Lower leg skin (tissue), 4 donors: ENCODE data around the gene DIS3L. TPM values are rescaled to one million over a fixed set of nuclear protein-coding genes. Genes with fewer than 3 reads are reported as not detected.
"Not testable (repeated sequence)": the region's sequence is repeated elsewhere in the genome, so short reads cannot be mapped to it uniquely, and the experiment has no call there.

Experiments
- DNase-seq, 2 donors: peaks; one replicate each; pipeline ENCODE4 v3.0.0-alpha.2; 2019; ENCODE audit warnings: low spot score in 2 of 2
- H3K4me3 ChIP-seq: fragments of 200-600 bp; sonication (generic); 2 replicates; pipeline ENCODE4 v1.5.1; 2017; ENCODE audit warnings: mild to moderate bottlenecking, low read depth; ENCODE audit not compliant: poor library complexity, severe bottlenecking
- CTCF ChIP-seq, 3 donors: fragments of 450-650 bp; IDR thresholded peaks; one replicate each; pipeline ENCODE4 v1.5.1; 2016; ENCODE audit warnings: antibody characterized with exemption in 3 of 3, mild to moderate bottlenecking in 3 of 3, moderate library complexity in 2 of 3
- POLR2A ChIP-seq, 2 donors: fragments of 450-650 bp; IDR thresholded peaks; one replicate each; pipeline ENCODE4 v1.6.1; 2016 to 2017; ENCODE audit warnings: antibody characterized with exemption in 2 of 2, mild to moderate bottlenecking in 1 of 2, moderate library complexity in 1 of 2
- WGBS, 2 donors: methylation state at CpG; one replicate each; pipeline ENCODE4 v1.1.5; 2018; 5-methylcytosine and 5-hydroxymethylcytosine counted together
- intact Hi-C: fragments of 100-400 bp; cut with DNase I; formaldehyde crosslinking; loops from one replicate; pipeline ENCODE4 v1.15.0; 2023; ENCODE audit warnings: low total_unique reads
- total RNA-seq, 4 donors: library from RNA; depleted of rRNA; stranded (reverse); fragments of >200 nt; gene quantifications; one replicate each; pipeline ENCODE4 v1.1.0, GENCODE V29; 2016

DIS3L gene
- total RNA-seq, 4 donors from 2014 or later: 12.9 to 19.7 (median 17.1) TPM

DNA sequence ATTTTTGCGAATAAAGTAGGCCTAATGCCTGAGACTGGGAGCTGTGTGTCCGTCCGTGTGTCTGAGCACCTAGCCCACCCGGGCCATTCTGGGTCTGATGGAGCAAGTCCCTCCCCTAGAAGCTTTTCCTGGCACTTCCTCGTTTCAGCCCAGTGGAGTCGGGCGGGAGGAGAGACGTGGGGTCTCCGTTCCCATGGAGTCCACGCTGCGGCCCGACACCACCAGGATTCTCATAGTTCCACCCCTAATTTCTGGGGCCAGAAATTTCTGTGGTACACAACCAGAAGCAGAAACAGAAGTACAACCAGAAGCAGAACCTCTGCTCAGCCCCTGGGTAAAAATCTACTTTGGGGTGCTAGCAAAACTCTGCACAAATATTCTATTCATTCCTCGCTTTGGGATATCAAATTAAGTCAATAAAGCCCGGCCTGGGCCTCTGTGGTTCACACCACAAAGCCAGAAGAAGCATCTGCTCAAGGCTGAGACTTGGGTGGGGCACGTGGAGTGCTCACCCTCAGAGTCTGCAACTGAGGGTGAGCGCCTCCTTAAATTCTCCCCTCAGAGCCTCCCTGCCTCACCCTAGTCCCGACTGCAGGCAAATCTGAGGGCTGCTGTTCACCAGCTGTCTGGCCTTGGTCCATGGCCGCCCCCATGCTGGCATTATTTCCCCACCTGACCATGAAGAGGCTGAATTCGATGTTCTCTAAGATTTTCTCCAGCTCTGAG is 38.3 kb upstream of the DIS3L start:
- WGBS, 2 donors: 47 to 53% methylated on average over 16 to 19 of the region's 19 CpGs
- no peak for DNase-seq
- intact Hi-C loops: no loop called here
- no peak overlapping the region for H3K4me3 ChIP-seq
- TF ChIP-seq POLR2A (IDR thresholded peaks at IDR 0.05) (no peak), CTCF (IDR thresholded peaks at IDR 0.05) (no peak)

DNA sequence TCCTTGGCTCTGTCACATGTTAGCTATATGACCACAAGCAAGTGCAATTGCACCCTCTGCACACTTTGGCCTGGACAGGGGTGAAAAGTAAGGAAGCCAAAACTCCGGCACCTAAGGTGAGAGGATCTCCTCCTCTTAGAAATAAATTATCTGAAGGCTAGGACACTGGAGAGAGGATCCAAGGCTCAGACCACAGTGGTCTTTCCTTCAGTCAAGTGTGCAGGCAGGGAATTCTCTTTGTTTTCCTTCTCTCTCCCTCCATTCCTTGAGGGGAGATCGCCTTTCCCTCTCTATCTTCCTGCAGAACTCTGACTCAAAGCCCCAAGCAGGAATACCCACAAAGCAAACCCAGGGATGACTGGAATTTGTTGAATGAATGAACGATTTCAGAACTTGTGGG is 36.7 kb upstream of the DIS3L start:
- WGBS, 2 donors: 76 to 88% methylated on average over 3 of the region's 3 CpGs

DNA sequence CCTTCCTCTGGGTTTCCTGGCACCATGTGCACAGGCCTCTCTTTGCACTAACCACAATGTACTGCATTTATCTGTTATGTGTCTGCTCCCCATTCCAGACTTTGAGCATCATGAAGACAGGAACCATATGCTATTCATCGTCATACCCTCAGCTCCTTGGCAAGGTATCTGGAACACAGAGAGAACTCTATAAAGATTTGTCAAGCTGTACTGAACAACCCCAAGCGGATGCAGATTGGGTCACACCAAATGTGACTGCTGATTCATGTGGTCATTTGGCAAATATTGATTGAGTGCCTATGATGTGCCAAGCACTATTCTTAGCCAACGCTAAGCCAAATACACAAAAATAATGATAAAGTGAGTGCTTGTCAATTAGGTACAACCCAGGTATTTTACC is 32.3 kb upstream of the DIS3L start:
- no peak overlapping the region for H3K4me3 ChIP-seq
- no peak for DNase-seq
- intact Hi-C loops: no loop called here
- WGBS, 2 donors: 79 to 89% methylated on average over 3 of the region's 3 CpGs
- TF ChIP-seq CTCF (IDR thresholded peaks at IDR 0.05) (no peak), POLR2A (IDR thresholded peaks at IDR 0.05) (no peak)

More for the DNA sequence above, 36.7 kb upstream of the DIS3L start:
- H3K4me3 ChIP-seq: no peak overlapping the region
- intact Hi-C loops: no loop called here
- TF ChIP-seq POLR2A (IDR thresholded peaks at IDR 0.05) (no peak), CTCF (IDR thresholded peaks at IDR 0.05) (no peak)
- DNase-seq: no peak

DNA sequence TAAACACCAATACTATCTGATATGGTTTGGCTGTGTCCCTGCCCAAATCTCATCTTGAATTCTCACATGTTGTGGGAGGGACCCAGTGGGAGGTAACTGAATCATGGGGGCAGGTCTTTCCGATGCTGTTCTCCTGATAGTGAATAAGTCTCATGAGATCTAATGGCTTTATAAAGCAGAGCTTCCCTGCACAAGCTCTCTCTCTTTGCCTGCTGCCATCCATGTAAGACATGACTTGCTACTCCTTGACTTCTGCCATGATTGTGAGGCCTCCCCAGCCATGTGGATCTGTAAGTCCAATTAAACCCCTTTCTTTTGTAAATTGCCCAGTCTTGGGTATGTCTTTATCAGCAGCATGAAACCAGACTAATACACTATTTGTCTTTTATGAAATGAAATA is 30.5 kb upstream of the DIS3L start:
- H3K4me3 ChIP-seq, intact Hi-C loops, DNase-seq: not testable (repeated sequence)
- 94 to 96% methylated on average over 1 of the region's 1 CpG for WGBS, 2 donors

GRCh38 chr15:66264859-66265513 is 28.4 kb upstream of the DIS3L start:
- intact Hi-C loops: no loop called here
- no peak for TF ChIP-seq CTCF (IDR thresholded peaks at IDR 0.05)
- TF ChIP-seq POLR2A (IDR thresholded peaks at IDR 0.05): no peak
- 87 to 93% methylated on average over 20 of the region's 20 CpGs for WGBS, 2 donors
- DNase-seq: no peak
- no peak overlapping the region for H3K4me3 ChIP-seq

DNA sequence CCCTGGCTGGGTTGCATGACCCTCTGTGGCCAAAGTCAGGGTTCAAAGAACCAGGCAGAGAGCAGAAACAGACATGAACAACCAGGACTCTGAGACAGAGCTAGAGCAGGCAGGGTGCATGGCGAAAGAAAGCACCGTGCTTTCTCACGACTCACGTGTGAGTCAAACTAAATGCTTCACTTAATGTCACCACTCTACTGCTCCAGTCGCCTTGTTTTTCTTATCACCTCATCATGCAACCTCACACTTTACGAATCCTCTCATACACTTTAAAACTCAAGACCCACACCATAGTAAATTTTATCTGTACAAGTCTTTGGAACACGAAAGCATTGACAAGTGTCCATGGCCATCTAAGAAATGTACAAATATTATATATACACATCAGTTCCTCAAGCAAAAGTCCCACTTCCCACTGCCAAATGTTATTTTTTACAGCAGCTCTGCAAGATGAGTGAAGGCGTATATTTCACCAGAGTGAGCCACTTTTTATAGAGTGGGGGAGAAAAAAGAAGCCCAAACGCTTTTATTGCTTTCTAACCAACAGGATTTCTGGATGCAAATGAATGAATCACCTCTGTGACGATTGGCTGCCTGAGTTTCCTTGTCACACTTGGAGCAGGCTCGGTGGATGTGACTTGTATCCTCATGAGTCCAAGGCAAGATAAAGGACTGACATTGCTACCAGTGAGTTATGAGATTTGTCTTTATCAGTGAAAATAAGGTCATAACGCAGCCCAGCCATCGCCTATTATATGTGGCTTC is 23.9 kb upstream of the DIS3L start:
- TF ChIP-seq POLR2A (IDR thresholded peaks at IDR 0.05) (no peak), CTCF (IDR thresholded peaks at IDR 0.05) (no peak)
- 26 to 32% methylated on average over 13 of the region's 13 CpGs for WGBS, 2 donors
- H3K4me3 ChIP-seq: no peak overlapping the region
- DNase-seq: no peak
- intact Hi-C loops: no loop called here
